Activated CD8-positive, alpha-beta memory T cell treated with anti-CD3 and anti-CD28 coated beads for 4 hours (primary cell): Measurements from ENCODE around the gene HSPB2.
"Not testable (repeated sequence)": the region's sequence is repeated elsewhere in the genome, so short reads cannot be mapped to it uniquely, and the experiment has no call there.

Experiments
- DNase-seq, 2 donors: peaks; one replicate each; pipeline ENCODE4 v3.0.0-alpha.2; 2020; ENCODE audit warnings: low read depth in 2 of 2

The HSPB2 gene, protein sequence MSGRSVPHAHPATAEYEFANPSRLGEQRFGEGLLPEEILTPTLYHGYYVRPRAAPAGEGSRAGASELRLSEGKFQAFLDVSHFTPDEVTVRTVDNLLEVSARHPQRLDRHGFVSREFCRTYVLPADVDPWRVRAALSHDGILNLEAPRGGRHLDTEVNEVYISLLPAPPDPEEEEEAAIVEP

DNA sequence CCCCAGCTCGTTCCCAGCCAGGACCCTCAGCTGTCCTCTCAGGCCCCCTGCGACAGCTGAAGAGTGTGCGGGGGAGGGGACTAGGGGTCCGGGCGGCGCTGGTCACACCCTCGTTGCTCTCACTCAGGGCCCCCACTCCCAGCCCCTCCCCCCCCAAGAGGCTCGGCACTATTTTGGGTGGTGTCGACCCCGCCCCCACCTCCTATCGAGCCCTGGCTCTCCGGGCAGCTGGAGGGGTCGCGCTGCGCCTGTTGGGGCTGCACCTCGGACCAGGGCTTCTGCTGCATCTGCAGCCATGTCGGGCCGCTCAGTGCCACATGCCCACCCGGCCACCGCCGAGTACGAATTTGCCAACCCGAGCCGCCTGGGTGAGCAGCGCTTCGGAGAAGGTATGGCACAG, at the start of gene HSPB2:
Gene HSPB2, plus strand, starts transcription at position 200 of the 400 bp plus-strand sequence. Its CDS starts 96 bp downstream, at position 296.
- no peak for DNase-seq

DNA sequence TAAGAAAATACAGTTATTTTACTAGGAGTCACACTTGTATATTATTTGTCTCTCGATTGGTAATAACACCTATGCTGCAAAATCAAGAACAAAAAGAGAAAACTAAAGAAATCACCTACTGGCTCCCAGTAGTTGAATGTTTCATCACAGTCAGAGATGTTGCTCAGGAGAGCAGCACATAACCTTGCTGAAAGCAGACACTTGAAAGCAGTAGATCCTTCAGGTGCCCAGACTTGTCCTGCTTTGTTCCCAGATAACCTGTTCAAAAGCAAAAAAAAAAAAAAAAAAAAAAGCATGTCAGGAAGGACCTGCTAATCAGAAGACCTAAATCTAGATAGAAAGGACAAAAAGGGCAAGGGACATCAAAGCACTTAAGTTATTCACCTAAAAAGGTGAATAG, 42.4 kb upstream of the HSPB2 start:
- DNase-seq = no peak

DNA sequence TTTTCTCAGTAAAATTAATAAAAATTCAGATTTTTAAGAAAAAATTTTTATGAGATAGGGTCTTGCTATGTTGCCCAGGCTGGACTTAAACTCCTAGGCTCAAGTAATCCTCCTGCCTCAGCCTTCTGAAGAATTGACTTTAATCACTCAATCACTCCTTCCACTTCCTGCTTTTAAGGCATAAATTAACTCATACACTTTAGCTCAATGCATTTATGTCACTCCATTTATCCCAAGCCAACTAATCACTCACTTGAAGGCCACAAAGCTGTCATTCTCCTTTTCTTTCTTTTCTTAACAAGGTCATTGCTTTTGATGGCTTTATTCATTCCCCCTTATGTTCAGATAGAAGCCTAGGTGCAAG, 42.0 kb upstream of the HSPB2 start:
- DNase-seq = no peak

GRCh38 chr11:111870886-111871692, 41.4 kb upstream of the HSPB2 start, which contains the start of gene ALG9:
ALG9 (minus strand) TSS chr11:111871581; CDS start chr11:111871482, 99 bp downstream.
- DNase-seq = peak; percentile 73 to 77

- DNase-seq = no peak
Measured at GRCh38 chr11:111871693-111872161, 40.8 kb upstream of the HSPB2 start.

DNA sequence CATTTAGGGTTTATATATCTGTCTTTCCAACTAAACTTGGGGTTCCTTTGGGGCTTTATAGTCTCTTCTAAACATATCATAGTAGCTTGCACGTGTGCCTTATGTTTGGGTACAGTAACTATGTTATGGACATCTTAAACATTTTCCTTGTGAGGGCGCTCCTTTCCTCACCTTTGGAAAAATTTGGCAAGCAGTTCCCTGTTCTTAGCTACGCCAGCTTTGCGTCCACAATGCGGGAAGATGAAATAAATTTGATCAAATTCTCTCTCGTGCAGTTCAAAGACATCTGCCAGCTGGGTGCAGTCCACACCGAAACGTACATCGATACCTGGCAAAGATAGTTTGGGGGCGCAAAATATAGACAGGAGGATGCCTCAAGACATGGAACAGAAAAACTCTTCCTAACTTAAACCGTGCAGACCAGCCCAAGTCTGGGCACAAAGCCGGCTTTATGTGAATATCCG, 34.1 kb upstream of the HSPB2 start:
- DNase-seq = no peak

DNA sequence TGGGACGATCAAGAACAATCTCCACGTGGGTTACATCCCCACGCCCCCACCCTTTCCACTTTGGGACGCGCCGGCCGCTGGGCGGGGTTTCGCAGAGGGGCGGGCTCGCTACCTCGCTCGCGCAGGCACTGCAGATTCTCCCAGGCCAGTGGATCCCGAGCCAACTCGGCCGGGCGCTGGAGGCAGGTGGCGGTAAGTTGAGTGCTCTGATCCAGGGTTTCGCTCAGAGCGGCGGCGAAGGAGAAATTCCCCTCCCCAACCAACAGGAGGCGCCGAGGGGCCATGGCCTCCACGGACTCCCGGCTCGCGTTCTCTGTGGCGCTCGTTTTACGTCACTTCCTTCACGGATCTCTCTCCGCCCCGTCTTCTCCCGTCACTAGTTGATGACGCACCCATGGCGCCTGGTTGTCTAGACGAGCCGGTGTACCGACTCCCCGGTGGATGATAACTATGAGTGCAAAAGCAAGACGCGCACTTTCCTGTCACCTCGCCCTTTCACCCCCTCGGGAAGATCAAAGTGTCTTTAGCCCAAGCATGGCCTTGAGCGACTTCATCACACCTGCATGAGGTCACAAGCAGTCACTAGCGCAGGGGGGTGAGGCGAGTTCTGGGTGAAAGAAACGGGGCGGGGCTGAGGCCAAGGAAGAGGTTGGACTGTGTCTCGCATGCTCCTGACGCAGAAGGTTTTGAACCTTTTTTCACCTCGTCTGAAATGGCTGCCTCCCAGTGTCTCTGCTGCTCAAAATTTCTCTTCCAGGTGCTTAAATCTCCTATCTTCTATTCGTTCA, 33.5 kb upstream of the HSPB2 start, which contains the start of the genes CFAP68 and FDXACB1:
Gene CFAP68, plus strand, starts transcription at position 693 of the 788 bp plus-strand sequence. Its CDS starts 20 bp downstream, at position 713.
Gene FDXACB1, minus strand, starts transcription at position 317 of the 788 bp plus-strand sequence. Its CDS starts 33 bp downstream, at position 284.
- peak; percentile 86 to 88 for DNase-seq

DNA sequence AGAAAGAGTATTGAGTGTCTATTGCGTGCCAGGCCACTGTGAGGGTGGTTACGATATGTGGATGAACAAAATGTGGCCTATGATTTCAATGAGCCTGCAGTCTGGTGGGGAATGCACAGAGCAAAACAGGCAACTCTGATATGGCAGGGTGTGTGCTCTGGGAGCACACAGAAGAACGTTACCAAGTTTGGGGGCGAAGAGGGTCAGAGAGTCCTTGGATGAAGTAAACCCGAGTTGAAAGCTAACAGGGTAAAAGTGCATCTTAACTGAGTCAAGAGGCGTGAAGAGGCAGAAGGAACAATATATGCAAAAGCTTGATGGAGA, 32.9 kb upstream of the HSPB2 start:
- DNase-seq = no peak

DNA sequence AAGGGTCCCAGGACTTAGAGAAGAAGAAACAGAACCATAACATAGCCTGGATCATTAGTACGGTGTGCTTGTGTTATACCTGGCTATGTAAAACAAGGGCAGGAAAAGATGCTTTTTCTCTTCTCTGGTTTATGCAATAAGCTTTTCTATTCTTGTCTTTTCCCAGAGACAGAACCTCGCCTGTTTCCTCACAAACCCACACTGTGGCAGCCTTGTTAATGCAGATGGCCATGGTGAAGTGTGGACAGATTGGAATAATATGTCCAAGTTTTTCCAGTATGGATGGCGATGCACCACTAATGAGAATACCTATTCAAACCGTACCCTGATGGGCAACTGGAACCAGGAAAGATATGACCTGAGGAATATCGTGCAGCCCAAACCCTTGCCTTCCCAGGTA, 30.3 kb upstream of the HSPB2 start:
- no peak for DNase-seq

GRCh38 chr11:111885053-111885452, 27.5 kb upstream of the HSPB2 start:
- DNase-seq = not testable (repeated sequence)

DNA sequence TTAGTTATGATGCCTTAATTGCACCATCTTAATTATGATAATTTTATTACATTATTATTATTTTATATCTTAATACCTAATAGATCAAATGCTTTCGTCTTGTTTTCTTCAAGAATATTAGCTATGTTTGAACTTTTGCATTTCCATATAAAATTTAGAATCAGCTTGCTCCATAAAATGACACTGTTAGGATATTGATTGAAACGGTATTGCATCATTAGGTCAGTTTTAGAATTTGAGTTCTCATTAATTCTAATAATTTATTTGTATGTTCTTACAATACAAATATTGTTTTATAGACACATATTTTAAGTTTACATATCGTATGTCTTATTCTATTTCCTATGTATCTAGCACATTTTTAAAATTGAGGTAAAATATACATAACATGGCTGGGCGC, 26.5 kb upstream of the HSPB2 start:
- DNase-seq = no peak

GRCh38 chr11:111886844-111887243, 25.7 kb upstream of the HSPB2 start:
- no peak for DNase-seq

GRCh38 chr11:111905411-111905810, 7.1 kb upstream of the HSPB2 start:
- DNase-seq = no peak

- no peak for DNase-seq
Measured at GRCh38 chr11:111906680-111907079, 5.9 kb upstream of the HSPB2 start.

DNA sequence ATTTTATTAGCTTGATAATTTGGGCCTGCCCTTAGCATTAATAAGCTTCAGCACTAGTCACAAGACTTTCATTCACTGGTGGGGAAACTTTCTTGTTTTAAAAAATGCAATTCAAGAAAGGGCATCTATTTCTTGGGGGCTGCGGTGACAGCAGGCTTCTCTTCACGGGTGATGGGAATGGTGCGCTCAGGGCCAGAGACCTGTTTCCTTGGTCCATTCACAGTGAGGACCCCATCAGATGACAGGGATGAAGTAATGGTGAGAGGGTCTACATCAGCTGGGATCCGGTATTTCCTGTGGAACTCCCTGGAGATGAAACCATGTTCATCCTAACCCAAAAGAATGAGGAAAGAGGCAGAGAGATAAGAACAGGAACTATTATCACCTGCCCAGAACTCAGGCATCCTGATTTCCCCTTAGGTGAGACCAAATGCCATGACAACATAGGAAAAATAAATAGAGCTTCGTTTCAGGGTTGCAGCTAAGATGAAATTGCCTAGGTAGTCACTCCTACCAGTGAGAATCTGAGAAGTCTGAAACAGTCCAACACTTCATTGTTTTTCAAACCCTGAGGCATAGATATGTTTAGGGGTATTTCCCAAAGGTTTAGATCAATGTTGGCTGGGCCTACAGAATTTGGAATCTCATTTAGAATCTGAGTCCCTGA, 3.8 kb upstream of the HSPB2 start:
- DNase-seq = no peak

- DNase-seq = no peak
Measured at GRCh38 chr11:111909378-111909777, 3.2 kb upstream of the HSPB2 start.

DNA sequence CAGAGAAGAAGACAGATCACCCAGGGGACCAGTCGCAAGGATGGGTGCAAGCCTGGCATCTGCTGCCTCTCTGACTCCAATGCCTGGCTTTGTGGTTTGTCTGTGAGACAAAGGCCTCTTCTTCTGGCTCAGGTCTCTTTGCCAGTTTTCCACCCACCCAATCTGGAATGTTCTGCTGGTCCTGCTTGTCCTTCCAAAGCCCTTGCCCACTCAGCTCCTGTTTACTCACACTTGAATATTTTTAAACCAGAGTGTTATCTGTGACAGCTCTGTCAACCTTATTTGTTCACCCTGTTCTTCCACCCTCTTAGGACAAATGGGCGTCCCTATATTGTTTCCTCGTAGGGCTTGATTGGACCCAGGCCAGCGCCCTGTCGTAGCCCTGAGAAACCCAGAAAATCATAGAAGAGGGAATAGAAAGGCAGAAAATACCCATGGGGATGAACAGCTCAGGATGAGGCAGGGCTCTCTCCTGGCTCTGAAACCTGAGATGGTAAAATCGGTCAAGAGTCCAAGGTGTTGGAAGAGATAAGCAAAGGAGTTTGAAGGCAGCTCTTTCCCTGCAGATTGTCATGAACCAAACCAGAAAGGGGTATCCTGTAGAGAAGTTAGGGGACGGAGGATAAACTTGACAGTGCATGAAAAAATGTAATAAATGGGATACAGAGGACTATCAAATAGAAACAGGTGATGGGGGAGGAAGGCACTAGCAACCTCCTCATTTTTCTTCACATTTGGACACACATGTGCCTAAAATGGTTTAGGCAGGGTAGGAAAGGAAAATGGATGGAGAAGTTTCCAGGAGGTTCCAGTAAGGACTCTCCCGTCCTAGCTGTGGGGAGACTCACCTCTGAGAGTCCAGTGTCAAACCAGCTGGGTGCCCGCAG, 1.6 kb upstream of the HSPB2 start:
- no peak for DNase-seq

GRCh38 chr11:111911563-111912401, 752 bp upstream of the HSPB2 start, which contains the start of gene CRYAB:
CRYAB (minus strand) TSS chr11:111911770; CDS start chr11:111911724, 46 bp downstream.
- DNase-seq = no peak

DNA sequence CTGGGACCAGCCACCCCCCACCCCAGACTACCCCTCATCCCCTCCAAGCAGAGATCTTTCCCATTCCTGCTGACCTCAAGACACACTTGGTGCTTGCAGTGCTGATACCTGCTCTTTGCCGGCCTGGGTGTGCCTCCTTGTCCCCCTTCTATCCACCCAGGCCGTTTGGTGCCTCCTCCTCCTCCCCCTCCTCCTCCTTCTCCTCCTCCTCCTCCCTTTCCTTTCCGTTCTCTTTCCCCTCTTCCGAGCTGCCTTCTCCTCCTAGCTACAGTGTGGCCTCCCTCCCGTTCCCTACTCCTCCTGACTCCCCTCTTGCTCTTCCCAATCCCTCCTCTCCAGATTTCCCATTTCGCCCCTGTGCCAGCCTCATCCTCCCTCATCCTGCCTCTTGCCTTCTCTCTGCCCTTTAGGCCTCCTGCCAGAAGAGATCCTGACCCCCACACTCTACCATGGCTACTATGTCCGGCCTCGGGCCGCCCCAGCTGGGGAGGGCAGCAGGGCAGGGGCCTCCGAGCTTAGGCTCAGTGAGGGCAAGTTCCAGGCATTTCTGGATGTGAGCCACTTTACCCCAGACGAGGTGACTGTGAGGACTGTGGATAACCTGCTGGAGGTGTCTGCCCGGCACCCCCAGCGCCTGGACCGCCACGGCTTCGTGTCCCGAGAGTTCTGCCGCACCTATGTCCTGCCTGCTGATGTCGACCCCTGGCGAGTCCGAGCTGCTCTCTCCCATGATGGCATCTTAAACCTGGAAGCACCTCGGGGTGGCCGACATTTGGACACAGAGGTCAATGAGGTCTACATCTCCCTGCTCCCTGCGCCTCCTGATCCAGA, 712 bp downstream of the HSPB2 start:
- DNase-seq = no peak
